ENCODE results near the gene SPRY2. TPM values are rescaled to one million over a fixed set of nuclear protein-coding genes. Genes with fewer than 3 reads are reported as not detected.

Gene SPRY2
- total RNA-seq, 1 donor from 2014 or later, result 11.8 TPM

DNA sequence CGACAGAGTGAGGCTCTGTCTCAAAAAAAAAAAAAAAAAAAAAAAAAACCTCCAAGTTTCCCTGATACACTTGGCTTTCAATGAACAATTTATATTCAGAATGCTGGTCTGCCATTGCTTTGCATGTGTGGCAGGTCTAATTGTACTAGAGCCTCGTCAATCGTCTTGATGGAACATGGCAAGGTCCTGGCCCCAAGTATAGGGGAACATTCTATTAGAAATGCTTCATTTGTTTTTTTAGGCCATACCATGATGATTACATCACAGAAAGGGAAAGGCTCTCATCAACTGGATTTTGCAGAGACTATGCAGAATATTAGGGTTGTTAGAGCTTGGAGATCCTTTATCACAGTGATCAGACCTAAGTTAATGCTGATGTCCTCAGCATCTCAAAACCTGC is 28.0 kb downstream of the SPRY2 start:
- ATAC-seq, result no peak

DNA sequence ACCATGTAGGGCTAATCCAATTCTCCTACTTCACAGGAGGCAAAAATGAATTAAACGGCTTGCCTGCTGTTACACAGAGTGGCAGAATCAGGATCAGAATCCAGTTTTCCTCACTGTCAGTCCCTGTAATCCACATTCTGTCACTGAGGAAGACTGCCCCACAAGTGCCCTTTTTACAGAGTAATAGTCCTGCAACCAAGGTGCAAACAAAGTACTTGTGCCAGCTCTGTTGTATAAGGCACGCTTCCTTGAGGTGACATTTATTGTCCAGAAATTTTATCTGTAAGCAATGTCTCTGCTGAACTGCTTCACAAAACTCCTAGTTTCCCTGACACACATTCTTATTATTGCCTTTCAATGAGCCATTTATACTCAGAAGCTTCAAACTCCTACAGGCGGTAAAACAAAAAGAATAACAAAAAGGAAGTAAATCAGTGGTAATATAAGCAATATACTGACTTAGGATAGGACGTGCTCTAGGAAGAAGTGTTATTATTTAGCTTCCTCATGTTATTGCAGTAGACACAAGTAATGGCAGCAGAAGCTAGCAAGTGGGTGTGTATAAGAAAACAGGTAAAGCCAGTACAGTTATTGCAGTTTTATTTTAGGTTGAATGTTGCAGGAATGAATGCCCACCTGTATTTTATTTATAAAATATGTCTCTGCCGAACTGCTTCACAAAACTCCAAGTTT is 28.8 kb downstream of the SPRY2 start:
- ATAC-seq, result no peak

DNA sequence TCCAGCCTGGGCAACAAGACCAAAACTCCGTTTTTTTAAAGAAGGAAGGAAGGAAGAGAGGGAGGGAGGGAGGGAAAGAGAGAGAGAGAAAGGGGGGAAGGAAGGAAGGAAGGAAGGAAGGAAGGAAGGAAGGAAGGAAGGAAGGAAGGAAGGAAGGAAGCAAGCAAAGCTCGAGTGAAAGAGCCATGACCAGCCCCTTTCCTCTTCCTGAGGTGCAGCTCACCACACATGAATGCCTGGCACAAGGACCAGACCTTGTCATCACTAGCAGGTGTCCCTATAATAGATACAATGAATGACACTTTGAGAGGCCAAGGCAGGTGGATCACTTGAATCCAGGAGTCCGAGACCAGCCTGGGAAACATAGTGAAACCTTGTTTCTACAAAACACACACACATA is 31.0 kb downstream of the SPRY2 start:
- ATAC-seq, result no peak

DNA sequence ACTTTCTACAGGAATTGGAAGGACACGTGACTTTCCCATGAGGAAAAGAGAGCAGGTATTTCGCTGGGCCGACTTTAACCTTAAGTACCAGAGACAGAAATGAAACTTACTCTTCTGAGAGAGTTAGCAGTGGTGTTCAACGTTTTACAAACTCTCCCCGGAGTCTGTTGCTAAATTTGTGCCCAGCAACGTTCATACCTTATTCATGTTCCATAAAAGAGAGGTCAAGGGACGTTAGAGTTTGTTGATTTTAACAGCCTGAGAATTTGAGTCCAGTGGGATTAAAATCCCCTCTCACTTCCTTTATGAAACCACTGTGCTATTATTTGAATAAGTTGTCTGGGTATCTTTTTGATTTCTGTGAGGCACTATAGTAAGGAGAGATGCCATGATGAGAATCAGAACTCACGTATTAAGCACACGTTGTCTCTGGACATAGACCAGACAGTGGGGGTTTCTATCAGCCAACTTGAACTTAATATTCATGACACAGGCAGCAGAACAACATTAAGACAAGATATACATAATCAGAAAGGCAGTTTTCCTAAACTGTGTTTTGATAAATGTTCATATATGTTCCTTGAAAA is 33.4 kb downstream of the SPRY2 start:
- no peak for ATAC-seq

DNA sequence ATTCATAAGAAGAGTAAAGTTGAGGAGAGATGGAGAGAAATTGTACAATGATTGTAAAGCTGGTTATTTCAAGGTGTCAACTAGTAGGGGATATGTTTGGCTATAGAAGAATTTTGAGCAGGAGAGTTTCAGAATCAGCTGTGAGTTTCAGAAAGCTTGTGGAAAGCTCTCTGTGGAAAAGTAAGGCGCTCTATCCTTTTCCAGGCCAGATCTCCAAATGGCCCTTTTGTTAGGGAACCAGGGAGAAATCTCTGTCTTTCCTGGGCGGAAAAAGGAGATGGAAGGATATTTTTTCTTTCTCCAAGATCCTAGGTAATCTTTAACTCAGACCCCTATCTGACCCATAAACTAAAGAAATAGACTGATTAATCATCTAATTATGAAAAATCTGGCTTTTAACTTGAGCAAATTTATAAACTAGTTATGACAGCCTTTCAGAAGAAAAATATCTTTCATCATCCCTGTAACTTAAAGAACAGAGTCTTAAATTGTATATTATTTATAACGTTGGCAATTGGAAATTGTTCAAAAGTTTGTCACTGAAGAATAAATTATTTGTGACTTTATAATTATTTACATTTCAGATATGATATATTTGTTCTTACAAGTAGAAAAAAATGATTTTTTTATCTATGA is 34.5 kb downstream of the SPRY2 start:
- no peak for ATAC-seq

DNA sequence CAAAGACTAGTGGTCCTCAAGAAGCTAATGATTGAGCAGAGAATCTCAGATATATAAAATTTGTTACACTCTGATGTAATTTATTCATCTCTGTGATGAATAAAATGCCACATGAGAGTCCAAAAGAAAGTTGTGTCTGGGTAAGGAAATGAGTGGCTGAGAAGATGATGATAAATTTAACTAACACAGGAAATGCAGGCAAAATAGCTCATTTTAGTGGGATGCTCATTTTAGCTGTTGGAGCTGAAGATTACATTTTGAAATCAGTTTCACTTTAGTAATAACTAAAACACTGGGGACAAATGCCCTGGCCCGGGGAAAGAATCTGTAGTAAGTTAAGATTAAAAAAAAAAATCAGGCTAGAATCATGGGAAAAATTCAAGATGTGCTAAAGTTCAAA is 35.2 kb downstream of the SPRY2 start:
- no peak for ATAC-seq

DNA sequence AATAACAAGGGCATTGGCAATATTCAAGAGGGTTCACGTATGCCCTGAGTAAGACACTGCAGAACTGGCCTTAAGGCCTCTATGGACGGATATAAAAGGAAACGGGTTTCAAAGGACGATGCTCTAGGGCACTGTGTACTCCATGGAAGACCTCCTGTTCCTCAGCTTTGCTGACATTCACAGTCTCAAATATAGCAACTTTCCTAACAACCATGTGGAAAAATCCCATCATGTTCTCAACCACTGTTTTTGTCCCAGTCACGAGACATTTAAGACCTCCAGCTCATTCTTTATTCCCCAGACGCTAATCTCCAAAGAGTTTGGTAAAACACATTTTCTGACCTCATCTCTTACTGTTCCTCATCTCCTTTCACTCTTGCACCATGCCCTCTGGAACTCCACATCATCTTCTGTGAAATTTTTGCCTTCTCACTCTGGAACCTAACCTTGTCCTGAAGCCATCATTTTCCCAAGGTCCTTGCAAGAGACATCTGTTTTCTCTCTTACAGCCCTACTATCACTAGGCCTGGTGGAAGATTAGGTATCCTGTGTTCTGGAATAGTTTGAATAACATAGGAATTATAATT is 37.6 kb downstream of the SPRY2 start:
- no peak for ATAC-seq

DNA sequence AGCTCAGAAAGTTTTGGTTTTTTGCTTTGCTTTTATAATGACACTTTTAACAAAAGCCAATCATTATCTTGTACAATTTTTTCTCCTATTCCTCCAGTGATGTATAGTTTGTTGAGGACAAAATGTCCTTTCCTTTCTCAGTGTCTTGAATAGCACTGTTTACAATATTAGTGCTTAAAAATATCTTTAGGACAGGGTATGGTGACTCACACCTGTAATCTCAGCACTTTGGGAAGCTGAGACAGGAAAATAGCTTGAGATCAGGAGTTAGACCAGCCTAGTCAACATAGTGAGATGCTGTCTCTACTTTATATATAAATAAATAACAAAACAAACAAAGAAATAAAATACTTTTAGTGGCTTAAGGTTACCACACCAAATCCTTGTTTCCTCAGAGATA is 41.9 kb downstream of the SPRY2 start:
- ATAC-seq, result no peak

DNA sequence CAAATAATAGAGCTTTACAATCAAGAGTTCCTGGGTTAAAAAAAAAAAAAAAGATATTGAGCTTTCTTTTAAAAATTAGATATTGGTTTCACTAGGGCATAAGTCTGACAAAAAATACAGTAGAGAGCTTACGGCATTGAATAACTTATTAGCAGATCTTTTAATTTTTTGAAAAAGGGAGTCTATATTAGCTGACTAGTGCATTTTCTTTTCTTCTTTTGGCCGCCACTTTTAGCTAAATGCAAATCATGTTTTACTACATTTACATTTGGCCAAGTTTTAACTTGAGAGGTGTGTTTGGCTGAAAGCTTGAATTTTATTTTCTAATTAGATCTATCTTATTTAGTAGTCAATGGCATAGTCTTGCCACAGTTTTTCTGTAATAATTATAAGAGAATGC is 43.4 kb downstream of the SPRY2 start:
- ATAC-seq, result no peak

DNA sequence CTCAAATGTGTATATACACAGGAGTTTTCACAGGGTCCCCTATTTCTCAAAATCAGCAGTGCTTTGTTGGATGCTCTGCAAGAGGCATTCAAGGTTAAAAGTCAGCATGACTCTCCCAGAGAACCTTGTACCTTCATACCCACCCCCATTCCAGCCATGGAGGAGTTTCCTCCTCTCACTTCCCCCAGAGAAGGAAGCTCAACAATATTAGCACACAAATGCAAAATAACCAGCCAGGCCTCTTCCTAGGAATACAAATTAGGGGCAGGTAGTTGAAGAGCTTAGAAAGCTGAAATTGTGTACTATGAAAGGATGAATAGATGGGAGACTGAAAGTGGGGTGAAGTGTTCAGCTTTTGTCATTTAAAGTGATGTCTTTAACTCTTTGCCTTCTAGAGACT is 43.8 kb downstream of the SPRY2 start:
- no peak for ATAC-seq

DNA sequence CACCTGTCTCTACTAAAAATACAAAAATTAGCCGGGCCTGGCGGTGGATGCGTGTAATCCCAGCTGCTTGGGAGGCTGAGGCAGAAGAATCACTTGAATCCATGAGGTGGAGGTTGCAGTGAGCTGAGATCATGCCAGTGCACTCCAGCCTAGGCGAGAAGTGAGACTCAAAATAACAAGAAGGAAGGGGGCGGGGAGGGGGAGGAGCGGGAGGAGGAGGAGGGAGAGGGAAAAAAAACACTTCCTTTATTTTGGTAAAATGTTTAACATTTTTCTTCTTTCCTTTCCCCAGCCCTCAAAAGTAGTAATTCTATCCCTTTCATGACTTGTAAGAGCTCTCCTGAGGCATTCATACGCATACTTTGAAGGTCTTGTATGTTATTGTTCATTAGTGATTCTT is 44.3 kb downstream of the SPRY2 start:
- ATAC-seq, result no peak

DNA sequence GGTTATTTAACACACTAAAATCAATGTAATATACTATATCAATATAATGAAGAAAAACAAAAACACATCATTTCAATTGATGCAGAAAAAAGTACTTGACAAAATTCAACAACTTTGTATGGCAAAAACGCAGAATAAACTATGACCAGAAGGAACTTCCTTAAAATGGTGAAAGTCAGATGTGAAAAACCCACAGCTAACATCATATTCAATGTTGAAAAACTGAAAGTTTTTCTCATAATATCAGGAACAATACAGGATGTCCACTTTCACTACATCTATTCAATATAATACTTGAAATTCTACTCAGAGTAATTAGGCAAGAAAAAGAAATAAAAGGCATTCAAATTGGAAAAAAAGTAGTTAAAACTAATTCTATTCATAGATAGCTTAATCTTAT is 50.3 kb downstream of the SPRY2 start:
- ATAC-seq, result no peak
